GM21528 (cell line): Measurements from ENCODE around the gene SPRN.
"Not testable (repeated sequence)": the region's sequence is repeated elsewhere in the genome, so short reads cannot be mapped to it uniquely, and the experiment has no call there.

ENCODE experiments used
- ATAC-seq: cut with Tn5 transposase; IDR thresholded peaks from one replicate; pipeline ENCODE4 v1.9.1; 2021; ENCODE audit warnings: mild to moderate bottlenecking, moderate library complexity; ENCODE audit not compliant: unreplicated experiment, low FRiP score

SPRN gene

GRCh38 chr10:133424601-133425000 is at the start of gene SPRN:
Gene SPRN, minus strand, starts transcription at chr10:133424625. Its CDS starts 944 bp downstream, at chr10:133423681.
- not testable (repeated sequence) for ATAC-seq

- ATAC-seq: no peak
Measured at GRCh38 chr10:133474027-133474426, 49.6 kb upstream of the SPRN start.

GRCh38 chr10:133473270-133473669 is 48.8 kb upstream of the SPRN start:
- ATAC-seq: no peak

- ATAC-seq: no peak
Measured at GRCh38 chr10:133471300-133472109, 47.1 kb upstream of the SPRN start.

- ATAC-seq: not testable (repeated sequence)
Measured at GRCh38 chr10:133469205-133469604, 44.8 kb upstream of the SPRN start.

GRCh38 chr10:133467286-133467911 is 43.0 kb upstream of the SPRN start:
- ATAC-seq: no peak

- ATAC-seq: no peak
Measured at GRCh38 chr10:133466683-133467275, 42.4 kb upstream of the SPRN start.

- no peak for ATAC-seq
Measured at GRCh38 chr10:133465950-133466474, 41.6 kb upstream of the SPRN start.

GRCh38 chr10:133465191-133465949 is 40.9 kb upstream of the SPRN start:
- ATAC-seq: no peak

- ATAC-seq: no peak
Measured at GRCh38 chr10:133464582-133465031, 40.2 kb upstream of the SPRN start.

GRCh38 chr10:133462512-133463305 is 38.3 kb upstream of the SPRN start:
- no peak for ATAC-seq

GRCh38 chr10:133461841-133462240 is 37.4 kb upstream of the SPRN start:
- ATAC-seq: no peak

- ATAC-seq: no peak
Measured at GRCh38 chr10:133461027-133461426, 36.6 kb upstream of the SPRN start.

- ATAC-seq: no peak
Measured at GRCh38 chr10:133460208-133460769, 35.9 kb upstream of the SPRN start.

- ATAC-seq: no peak
Measured at GRCh38 chr10:133459454-133460207, 35.2 kb upstream of the SPRN start.

- ATAC-seq: no peak
Measured at GRCh38 chr10:133458710-133459453, 34.5 kb upstream of the SPRN start.

- ATAC-seq: no peak
Measured at GRCh38 chr10:133458021-133458709, 33.7 kb upstream of the SPRN start.
